Measurements from ENCODE around the gene TMEM229A. TPM values are rescaled to one million over a fixed set of nuclear protein-coding genes. Genes with fewer than 3 reads are reported as not detected.

TMEM229A gene
- total RNA-seq, 2 experiments from 2014 or later: not detected

DNA sequence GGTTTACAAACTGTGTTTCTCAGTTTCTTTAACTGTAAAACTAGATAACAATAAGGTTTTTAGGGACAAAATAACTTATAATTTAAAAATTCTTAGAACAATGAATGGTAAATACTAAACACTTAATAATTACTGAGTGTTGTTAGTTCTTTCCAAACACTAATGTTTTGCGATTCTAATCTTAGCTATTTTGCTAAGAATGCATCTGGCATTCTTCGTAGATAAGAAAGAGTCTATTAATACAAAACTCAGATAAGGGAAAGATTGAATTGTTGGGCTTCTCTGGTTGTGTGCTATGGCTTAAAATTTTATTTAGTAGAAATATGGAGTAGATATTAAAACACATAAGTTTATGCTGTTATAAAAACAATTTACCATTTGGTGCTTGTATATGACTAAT is 45.4 kb downstream of the TMEM229A start:
- H3K9me3 Mint-ChIP-seq: peaks cover 4% of the 10 kb centered on the region
- no peaks in the 10 kb centered on the region for H3K4me1 Mint-ChIP-seq (ENCODE audit: low read depth)
- no peak overlapping the region for H3K27ac Mint-ChIP-seq
- no peaks in the 10 kb centered on the region for H3K36me3 Mint-ChIP-seq (ENCODE audit: low read depth)
- no peak overlapping the region for H3K27ac ChIP-seq (ENCODE audit: low read depth in 1 of 2, low read length in 2 of 2)
- DNase-seq: no peak
- H3K4me3 ChIP-seq (ENCODE audit: low read length): no peak overlapping the region
- no peaks in the 10 kb centered on the region for H3K36me3 ChIP-seq (ENCODE audit: insufficient read depth, low read length)
- intact Hi-C loops (cut with DNase I, micrococcal nuclease): no loop called here
- ATAC-seq (ENCODE audit: poor library complexity): no peak
- no peaks in the 10 kb centered on the region for H3K4me1 ChIP-seq (ENCODE audit: insufficient read depth, low read length)
- POLR2A ChIA-PET: no interaction called here
- TF ChIP-seq, protein P1, sequence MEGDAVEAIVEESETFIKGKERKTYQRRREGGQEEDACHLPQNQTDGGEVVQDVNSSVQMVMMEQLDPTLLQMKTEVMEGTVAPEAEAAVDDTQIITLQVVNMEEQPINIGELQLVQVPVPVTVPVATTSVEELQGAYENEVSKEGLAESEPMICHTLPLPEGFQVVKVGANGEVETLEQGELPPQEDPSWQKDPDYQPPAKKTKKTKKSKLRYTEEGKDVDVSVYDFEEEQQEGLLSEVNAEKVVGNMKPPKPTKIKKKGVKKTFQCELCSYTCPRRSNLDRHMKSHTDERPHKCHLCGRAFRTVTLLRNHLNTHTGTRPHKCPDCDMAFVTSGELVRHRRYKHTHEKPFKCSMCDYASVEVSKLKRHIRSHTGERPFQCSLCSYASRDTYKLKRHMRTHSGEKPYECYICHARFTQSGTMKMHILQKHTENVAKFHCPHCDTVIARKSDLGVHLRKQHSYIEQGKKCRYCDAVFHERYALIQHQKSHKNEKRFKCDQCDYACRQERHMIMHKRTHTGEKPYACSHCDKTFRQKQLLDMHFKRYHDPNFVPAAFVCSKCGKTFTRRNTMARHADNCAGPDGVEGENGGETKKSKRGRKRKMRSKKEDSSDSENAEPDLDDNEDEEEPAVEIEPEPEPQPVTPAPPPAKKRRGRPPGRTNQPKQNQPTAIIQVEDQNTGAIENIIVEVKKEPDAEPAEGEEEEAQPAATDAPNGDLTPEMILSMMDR (IDR thresholded peaks at IDR 0.05): no peak
- CTCF ChIA-PET: no interaction called here
- H3K27me3 ChIP-seq (ENCODE audit: control insufficient read depth in 1 of 2, insufficient read depth in 2 of 2, low read length in 2 of 2): no peaks in the 10 kb centered on the region
- H3K27me3 Mint-ChIP-seq: peaks cover 6% of the 10 kb centered on the region
- H3K9me3 ChIP-seq (ENCODE audit: control insufficient read depth in 1 of 2, insufficient read depth in 1 of 2, low read length in 2 of 2): no peaks in the 10 kb centered on the region
- H3K4me3 Mint-ChIP-seq: no peak overlapping the region

Other genes with a start within 250 kb of the TMEM229A start
- under 1 TPM in 1 of 2 experiments, not detected in 1; 0.14 TPM for gene HYAL4, start 187.9 kb downstream of the TMEM229A start, total RNA-seq
- gene SPAM1, start 107.8 kb downstream of the TMEM229A start, total RNA-seq: not detected